CD4-positive, CD25-positive, alpha-beta regulatory T cell (primary cell): ENCODE data around the gene EPHB6. TPM values are rescaled to one million over a fixed set of nuclear protein-coding genes. Genes with fewer than 3 reads are reported as not detected.

Experiments used
- ATAC-seq, 2 donors: fragments of 150-1000 bp; cut with Tn5 transposase; one replicate each; pipeline ENCODE4 v1.10.0; 2021; ENCODE audit warnings: low read depth in 2 of 2, moderate number of reproducible peaks in 2 of 2, moderate library complexity in 1 of 2
- DNase-seq, 3 donors: peaks; one replicate each; pipeline versions ENCODE4 v3.0.0 to v3.0.0-alpha.2; 2012 to 2022; ENCODE audit warnings: mixed read lengths in 1 of 3
- H3K27ac ChIP-seq: one replicate; pipeline ENCODE4 v1.7.0; 2013; ENCODE audit warnings: mild to moderate bottlenecking, low read length; ENCODE audit not compliant: insufficient read depth, poor library complexity, severe bottlenecking
- H3K27me3 ChIP-seq: one replicate; pipeline ENCODE4 v1.7.0; 2013; ENCODE audit warnings: low read length; ENCODE audit not compliant: control insufficient read depth, insufficient read depth
- H3K36me3 ChIP-seq: one replicate; pipeline ENCODE4 v1.7.0; 2013; ENCODE audit warnings: mild to moderate bottlenecking, low read length, moderate library complexity; ENCODE audit not compliant: control insufficient read depth, insufficient read depth
- H3K4me1 ChIP-seq: 2 replicates; pipeline ENCODE4 v1.7.0; 2013; ENCODE audit warnings: mild to moderate bottlenecking, low read length; ENCODE audit not compliant: insufficient read depth, control insufficient read depth, poor library complexity, severe bottlenecking
- H3K4me3 ChIP-seq: one replicate; pipeline ENCODE4 v1.7.0; 2013; ENCODE audit warnings: low read depth, mild to moderate bottlenecking, low read length, moderate library complexity
- H3K9me3 ChIP-seq, 2 experiments: 1 replicate in 1 of 2; 2 replicates in 1 of 2; pipeline ENCODE4 v1.7.0; 2013; ENCODE audit warnings: low read length in 2 of 2, mild to moderate bottlenecking in 1 of 2, moderate library complexity in 1 of 2; ENCODE audit not compliant: control insufficient read depth in 2 of 2
- H3K27ac Mint-ChIP-seq, 3 donors: one replicate each; pipeline ENCODE4 v1.8.0; 2020 to 2022; ENCODE audit warnings: mild to moderate bottlenecking in 3 of 3, mixed read lengths in 3 of 3, moderate library complexity in 2 of 3
- H3K27me3 Mint-ChIP-seq: one replicate; pipeline ENCODE4 v1.8.0; 2022; ENCODE audit warnings: mild to moderate bottlenecking, mixed read lengths
- H3K36me3 Mint-ChIP-seq: one replicate; pipeline ENCODE4 v1.8.0; 2020; ENCODE audit warnings: mixed read lengths
- H3K4me1 Mint-ChIP-seq, 4 donors: one replicate each; pipeline ENCODE4 v1.8.0; 2020 to 2022; ENCODE audit warnings: mixed read lengths in 4 of 4, mild to moderate bottlenecking in 1 of 4
- H3K4me3 Mint-ChIP-seq, 4 donors: one replicate each; pipeline ENCODE4 v1.8.0; 2020 to 2022; ENCODE audit warnings: mild to moderate bottlenecking in 4 of 4, mixed read lengths in 4 of 4, moderate library complexity in 3 of 4
- H3K9me3 Mint-ChIP-seq, 7 donors: one replicate each; pipeline ENCODE4 v1.8.0; 2020 to 2022; ENCODE audit warnings: mixed read lengths in 7 of 7, mild to moderate bottlenecking in 3 of 7, moderate library complexity in 2 of 7
- polyA plus RNA-seq, 4 donors: library from polyadenylated mRNA; unstranded; fragments of 300-500 nt; fragmentation: Illumina TruSeq; gene quantifications; one replicate each; pipeline ENCODE4 v1.2.3, GENCODE V29; 2021
- total RNA-seq: library from RNA; stranded (reverse); gene quantifications from one replicate; pipeline ENCODE4 v1.2.3, GENCODE V29; 2022

EPHB6 gene
- total and polyA plus RNA-seq, 5 donors from 2014 or later = 22.4 to 58.0 (median 29.7) TPM

GRCh38 chr7:142862351-142862750 lies 7.5 kb downstream of the EPHB6 start:
- no peaks in the 10 kb centered on the region for H3K27me3 Mint-ChIP-seq
- H3K27ac ChIP-seq = no peak overlapping the region
- H3K36me3 Mint-ChIP-seq = peaks cover 15% of the 10 kb centered on the region
- no peaks in the 10 kb centered on the region for H3K9me3 Mint-ChIP-seq
- H3K4me1 Mint-ChIP-seq = peaks cover 5 to 16% (median 10%) of the 10 kb centered on the region in 4 donors
- no peaks in the 10 kb centered on the region for H3K9me3 ChIP-seq
- ATAC-seq (no peak), DNase-seq (no peak)
- no peaks in the 10 kb centered on the region for H3K4me1 ChIP-seq
- H3K4me3 Mint-ChIP-seq = no peak overlapping the region
- H3K27ac Mint-ChIP-seq = no peak overlapping the region
- H3K27me3 ChIP-seq = no peaks in the 10 kb centered on the region
- no peak overlapping the region for H3K4me3 ChIP-seq
- H3K36me3 ChIP-seq = peaks cover 7% of the 10 kb centered on the region

GRCh38 chr7:142862786-142863400 lies 8.0 kb downstream of the EPHB6 start:
- H3K4me1 Mint-ChIP-seq = peaks cover 4 to 16% (median 7%) of the 10 kb centered on the region in 4 donors
- no peak overlapping the region for H3K27ac Mint-ChIP-seq
- Histone ChIP-seq H3K4me1 (no peaks in the 10 kb centered on the region), H3K36me3 (peaks cover 7% of the 10 kb centered on the region), H3K27me3 (no peaks in the 10 kb centered on the region), H3K4me3 (no peak overlapping the region), H3K9me3 (no peaks in the 10 kb centered on the region), H3K27ac (no peak overlapping the region)
- DNase-seq (no peak), ATAC-seq (no peak)
- H3K27me3 Mint-ChIP-seq = no peaks in the 10 kb centered on the region
- no peak overlapping the region for H3K4me3 Mint-ChIP-seq
- no peaks in the 10 kb centered on the region for H3K9me3 Mint-ChIP-seq
- H3K36me3 Mint-ChIP-seq = peaks cover 15% of the 10 kb centered on the region

DNA sequence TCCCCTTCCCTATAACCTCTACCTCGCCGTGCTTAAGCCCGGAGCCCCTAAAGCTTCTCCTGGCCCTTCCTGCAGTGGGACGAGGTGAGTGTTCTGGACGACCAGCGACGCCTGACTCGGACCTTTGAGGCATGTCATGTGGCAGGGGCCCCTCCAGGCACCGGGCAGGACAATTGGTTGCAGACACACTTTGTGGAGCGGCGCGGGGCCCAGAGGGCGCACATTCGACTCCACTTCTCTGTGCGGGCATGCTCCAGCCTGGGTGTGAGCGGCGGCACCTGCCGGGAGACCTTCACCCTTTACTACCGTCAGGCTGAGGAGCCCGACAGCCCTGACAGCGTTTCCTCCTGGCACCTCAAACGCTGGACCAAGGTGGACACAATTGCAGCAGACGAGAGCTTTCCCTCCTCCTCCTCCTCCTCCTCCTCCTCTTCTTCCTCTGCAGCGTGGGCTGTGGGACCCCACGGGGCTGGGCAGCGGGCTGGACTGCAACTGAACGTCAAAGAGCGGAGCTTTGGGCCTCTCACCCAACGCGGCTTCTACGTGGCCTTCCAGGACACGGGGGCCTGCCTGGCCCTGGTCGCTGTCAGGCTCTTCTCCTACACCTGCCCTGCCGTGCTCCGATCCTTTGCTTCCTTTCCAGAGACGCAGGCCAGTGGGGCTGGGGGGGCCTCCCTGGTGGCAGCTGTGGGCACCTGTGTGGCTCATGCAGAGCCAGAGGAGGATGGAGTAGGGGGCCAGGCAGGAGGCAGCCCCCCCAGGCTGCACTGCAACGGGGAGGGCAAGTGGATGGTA lies 9.2 kb downstream of the EPHB6 start:
- peak overlapping the region in 1 of 3 donors; percentile 43 for H3K27ac Mint-ChIP-seq
- peaks cover 7% of the 10 kb centered on the region for H3K36me3 ChIP-seq
- H3K27me3 Mint-ChIP-seq = no peaks in the 10 kb centered on the region
- peaks cover 15% of the 10 kb centered on the region for H3K36me3 Mint-ChIP-seq
- ATAC-seq (no peak), DNase-seq (no peak)
- H3K4me1 ChIP-seq = no peaks in the 10 kb centered on the region
- no peak overlapping the region for H3K4me3 ChIP-seq
- peaks cover 4 to 12% (median 6%) of the 10 kb centered on the region in 4 donors for H3K4me1 Mint-ChIP-seq
- no peaks in the 10 kb centered on the region for H3K9me3 ChIP-seq
- no peaks in the 10 kb centered on the region for H3K27me3 ChIP-seq
- no peak overlapping the region for H3K4me3 Mint-ChIP-seq
- H3K9me3 Mint-ChIP-seq = no peaks in the 10 kb centered on the region
- H3K27ac ChIP-seq = no peak overlapping the region

DNA sequence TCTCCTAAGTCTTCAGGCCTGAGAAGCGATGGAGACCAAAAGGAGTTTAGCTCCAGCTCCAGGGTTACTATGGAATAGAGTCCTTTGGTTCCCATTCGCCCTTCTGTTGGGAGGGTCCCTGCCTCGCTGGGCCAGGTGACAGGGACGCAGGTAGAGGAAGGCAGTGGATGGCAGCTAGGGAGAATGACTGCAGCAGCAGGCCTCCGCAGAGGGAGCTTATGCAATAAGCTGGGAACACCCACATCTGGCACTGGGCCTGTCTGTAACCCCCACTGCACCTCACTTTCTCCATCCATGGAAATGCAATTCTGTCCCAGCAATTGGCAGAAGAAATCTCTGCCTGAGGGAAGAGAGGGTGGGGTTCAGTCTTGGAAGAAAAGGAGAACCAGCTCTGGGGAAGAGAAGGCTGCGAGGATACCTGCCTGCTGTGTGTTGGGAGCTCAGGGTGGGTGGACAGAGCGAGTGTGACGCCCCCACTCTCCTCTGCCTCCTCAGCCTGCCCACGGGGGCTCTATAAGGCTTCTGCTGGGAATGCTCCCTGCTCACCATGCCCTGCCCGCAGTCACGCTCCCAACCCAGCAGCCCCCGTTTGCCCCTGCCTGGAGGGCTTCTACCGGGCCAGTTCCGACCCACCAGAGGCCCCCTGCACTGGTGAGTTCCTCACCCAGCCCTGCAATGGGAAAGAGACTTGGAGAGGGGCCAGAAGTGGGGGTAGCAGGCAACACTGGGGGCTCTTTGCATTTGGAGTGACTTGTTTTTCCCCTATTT lies 10.3 kb downstream of the EPHB6 start:
- no peaks in the 10 kb centered on the region for H3K4me1 ChIP-seq
- H3K27me3 ChIP-seq = no peaks in the 10 kb centered on the region
- no peak overlapping the region for H3K27ac ChIP-seq
- H3K9me3 Mint-ChIP-seq = peaks cover 0 to 2% (median 0%) of the 10 kb centered on the region in 7 donors
- DNase-seq (no peak), ATAC-seq (no peak)
- peaks cover 24% of the 10 kb centered on the region for H3K36me3 Mint-ChIP-seq
- H3K27me3 Mint-ChIP-seq = no peaks in the 10 kb centered on the region
- H3K9me3 ChIP-seq = no peaks in the 10 kb centered on the region
- H3K4me3 ChIP-seq = no peak overlapping the region
- no peak overlapping the region for H3K4me3 Mint-ChIP-seq
- peaks cover 10% of the 10 kb centered on the region for H3K36me3 ChIP-seq
- no peak overlapping the region for H3K27ac Mint-ChIP-seq
- H3K4me1 Mint-ChIP-seq = peaks cover 0 to 11% (median 3%) of the 10 kb centered on the region in 4 donors

DNA sequence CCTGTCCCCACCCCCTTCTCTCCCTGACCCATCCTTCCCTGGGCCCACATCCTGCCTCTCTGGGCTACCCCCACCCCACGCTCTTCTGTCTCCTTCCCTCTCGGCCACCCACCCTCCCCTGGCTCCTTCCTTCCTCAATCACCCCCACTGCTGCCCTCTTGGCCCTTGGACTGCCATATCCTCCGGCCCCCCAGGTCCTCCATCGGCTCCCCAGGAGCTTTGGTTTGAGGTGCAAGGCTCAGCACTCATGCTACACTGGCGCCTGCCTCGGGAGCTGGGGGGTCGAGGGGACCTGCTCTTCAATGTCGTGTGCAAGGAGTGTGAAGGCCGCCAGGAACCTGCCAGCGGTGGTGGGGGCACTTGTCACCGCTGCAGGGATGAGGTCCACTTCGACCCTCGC lies 10.9 kb downstream of the EPHB6 start:
- Histone ChIP-seq H3K27ac (no peak overlapping the region), H3K9me3 (no peaks in the 10 kb centered on the region), H3K4me1 (no peaks in the 10 kb centered on the region), H3K27me3 (no peaks in the 10 kb centered on the region), H3K36me3 (peaks cover 10% of the 10 kb centered on the region), H3K4me3 (no peak overlapping the region)
- ATAC-seq = no peak
- Mint-ChIP-seq H3K4me3 (no peak overlapping the region), H3K27ac (peak overlapping the region in 1 of 3 donors; percentile 14), H3K27me3 (no peaks in the 10 kb centered on the region), H3K9me3 (peaks cover 0 to 2% (median 0%) of the 10 kb centered on the region in 7 donors), H3K36me3 (peaks cover 24% of the 10 kb centered on the region), H3K4me1 (peaks cover 0 to 11% (median 3%) of the 10 kb centered on the region in 4 donors)
- no peak for DNase-seq

GRCh38 chr7:142866361-142867096 lies 11.7 kb downstream of the EPHB6 start:
- ATAC-seq = no peak
- peaks cover 10% of the 10 kb centered on the region for H3K36me3 ChIP-seq
- Mint-ChIP-seq H3K36me3 (peaks cover 24% of the 10 kb centered on the region), H3K27ac (peak overlapping the region in 1 of 3 donors; percentile 63), H3K27me3 (no peaks in the 10 kb centered on the region), H3K4me3 (peak overlapping the region in 1 of 4 donors; percentile 27), H3K9me3 (peaks cover 0 to 2% (median 0%) of the 10 kb centered on the region in 7 donors), H3K4me1 (peaks cover 0 to 8% (median 3%) of the 10 kb centered on the region in 4 donors)
- H3K9me3 ChIP-seq = no peaks in the 10 kb centered on the region
- no peak overlapping the region for H3K4me3 ChIP-seq
- no peak overlapping the region for H3K27ac ChIP-seq
- H3K4me1 ChIP-seq = no peaks in the 10 kb centered on the region
- no peak for DNase-seq
- no peaks in the 10 kb centered on the region for H3K27me3 ChIP-seq

DNA sequence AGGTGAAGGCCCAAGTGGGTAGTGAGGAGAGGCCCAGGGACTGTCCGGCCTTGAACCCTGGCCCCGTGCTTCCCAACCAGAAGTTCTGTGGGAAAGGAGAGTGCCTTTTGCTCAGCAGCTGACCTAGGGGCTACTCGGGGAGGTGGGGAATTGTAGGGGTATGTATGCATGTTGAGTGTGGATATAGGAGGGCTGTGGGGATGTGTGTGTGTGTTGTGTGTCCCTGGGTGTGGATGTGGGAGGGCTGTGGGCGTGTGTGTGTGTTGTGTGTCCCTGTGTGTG lies 12.2 kb downstream of the EPHB6 start:
- ATAC-seq (no peak), DNase-seq (no peak)
- H3K27me3 Mint-ChIP-seq = no peaks in the 10 kb centered on the region
- H3K4me1 Mint-ChIP-seq = peaks cover 0 to 6% (median 3%) of the 10 kb centered on the region in 4 donors
- peaks cover 10% of the 10 kb centered on the region for H3K36me3 ChIP-seq
- H3K27me3 ChIP-seq = no peaks in the 10 kb centered on the region
- no peak overlapping the region for H3K4me3 Mint-ChIP-seq
- no peak overlapping the region for H3K27ac ChIP-seq
- H3K9me3 Mint-ChIP-seq = peaks cover 0 to 2% (median 0%) of the 10 kb centered on the region in 7 donors
- H3K4me1 ChIP-seq = no peaks in the 10 kb centered on the region
- H3K4me3 ChIP-seq = no peak overlapping the region
- H3K27ac Mint-ChIP-seq = peak overlapping the region in 1 of 3 donors; percentile 63
- no peaks in the 10 kb centered on the region for H3K9me3 ChIP-seq
- H3K36me3 Mint-ChIP-seq = peaks cover 24% of the 10 kb centered on the region
